ENCODE data around the gene GATB.
"Not testable (repeated sequence)": the region's sequence is repeated elsewhere in the genome, so short reads cannot be mapped to it uniquely, and the experiment has no call there.

The GATB gene

DNA sequence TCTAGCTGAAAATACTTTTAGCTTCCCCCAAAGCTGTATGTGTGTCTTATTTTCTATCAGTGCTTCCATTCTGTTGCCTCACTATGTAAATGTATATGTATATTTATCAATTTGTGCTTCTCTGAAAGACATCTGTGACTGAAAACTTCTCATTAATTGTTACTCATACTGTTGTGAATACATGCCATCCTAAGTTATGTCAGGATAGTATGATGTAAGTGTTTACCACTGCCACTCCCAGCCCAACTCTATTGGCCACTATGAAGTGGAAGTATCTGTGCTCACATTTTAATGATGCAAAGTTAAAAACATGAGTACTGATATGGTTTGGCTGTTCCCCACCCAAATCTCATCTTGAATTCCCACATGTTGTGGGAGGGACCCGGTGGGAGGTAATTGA is 24.4 kb downstream of the GATB start:
- no peak overlapping the region for H3K4me3 ChIP-seq (ENCODE audit: low read depth, low read length)

DNA sequence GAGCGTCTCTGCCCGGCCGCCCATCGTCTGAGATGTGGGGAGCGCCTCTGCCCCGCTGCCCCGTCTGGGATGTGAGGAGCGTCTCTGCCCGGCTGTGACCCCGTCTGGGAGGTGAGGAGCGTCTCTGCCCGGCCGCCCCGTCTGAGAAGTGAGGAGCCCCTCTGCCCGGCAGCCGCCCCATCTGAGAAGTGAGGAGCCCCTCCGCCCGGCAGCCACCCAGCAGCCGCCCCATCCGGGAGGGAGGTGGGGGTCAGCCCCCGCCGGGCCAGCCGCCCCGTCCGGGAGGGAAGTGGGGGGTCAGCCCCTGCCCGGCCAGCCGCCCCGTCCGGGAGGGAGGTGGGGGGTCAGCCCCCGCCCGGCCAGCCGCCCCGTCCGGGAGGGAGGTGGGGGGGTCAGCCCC is 29.1 kb downstream of the GATB start:
- H3K4me3 ChIP-seq (ENCODE audit: low read depth, low read length): not testable (repeated sequence)

- H3K4me3 ChIP-seq (ENCODE audit: low read depth, low read length): no peak overlapping the region
Observed at GRCh38 chr4:151729731-151730559, 30.9 kb downstream of the GATB start.

DNA sequence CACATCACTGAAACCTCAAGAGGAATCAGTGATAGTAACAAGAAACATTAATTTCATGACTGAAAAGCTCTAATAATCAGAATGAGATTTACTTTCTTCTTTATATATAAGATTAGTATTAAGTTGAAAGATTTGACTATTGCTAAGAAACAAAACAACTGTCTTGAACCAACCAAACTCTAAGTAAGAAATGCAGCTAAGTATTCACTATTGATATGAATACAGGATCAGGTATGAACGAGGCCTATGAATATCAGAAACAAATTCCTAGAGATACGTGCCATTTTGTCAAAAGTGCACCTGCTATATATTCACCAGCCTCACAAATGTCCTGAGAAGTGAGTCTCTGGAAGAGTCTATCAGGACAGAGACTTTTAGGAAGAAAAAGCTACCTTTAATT is 32.1 kb downstream of the GATB start:
- no peak overlapping the region for H3K4me3 ChIP-seq (ENCODE audit: low read depth, low read length)

GRCh38 chr4:151728006-151728405 is 32.8 kb downstream of the GATB start:
- no peak overlapping the region for H3K4me3 ChIP-seq (ENCODE audit: low read depth, low read length)

GRCh38 chr4:151727365-151727764 is 33.4 kb downstream of the GATB start:
- no peak overlapping the region for H3K4me3 ChIP-seq (ENCODE audit: low read depth, low read length)

- H3K4me3 ChIP-seq (ENCODE audit: low read depth, low read length): no peak overlapping the region
Observed at GRCh38 chr4:151725087-151725486, 35.7 kb downstream of the GATB start.

DNA sequence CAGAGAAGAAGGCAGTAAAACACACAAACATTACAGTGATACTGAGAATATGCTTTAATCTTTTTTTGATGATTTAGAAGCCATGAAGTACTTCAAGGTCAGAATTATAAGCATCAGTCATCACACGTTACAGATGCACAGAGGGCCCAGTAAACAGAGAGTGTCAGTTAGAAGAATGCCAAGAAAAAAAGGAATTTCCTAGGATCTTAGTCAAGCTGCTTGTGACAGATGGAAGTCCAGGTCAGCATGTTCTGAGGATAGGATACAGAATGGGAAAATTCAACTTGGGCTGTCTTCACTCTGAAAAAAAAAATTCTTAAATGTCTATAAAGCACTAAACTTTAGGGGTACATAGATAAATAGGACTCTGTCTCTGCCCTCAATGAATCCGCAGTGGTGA is 38.9 kb downstream of the GATB start:
- H3K4me3 ChIP-seq (ENCODE audit: low read depth, low read length): no peak overlapping the region

DNA sequence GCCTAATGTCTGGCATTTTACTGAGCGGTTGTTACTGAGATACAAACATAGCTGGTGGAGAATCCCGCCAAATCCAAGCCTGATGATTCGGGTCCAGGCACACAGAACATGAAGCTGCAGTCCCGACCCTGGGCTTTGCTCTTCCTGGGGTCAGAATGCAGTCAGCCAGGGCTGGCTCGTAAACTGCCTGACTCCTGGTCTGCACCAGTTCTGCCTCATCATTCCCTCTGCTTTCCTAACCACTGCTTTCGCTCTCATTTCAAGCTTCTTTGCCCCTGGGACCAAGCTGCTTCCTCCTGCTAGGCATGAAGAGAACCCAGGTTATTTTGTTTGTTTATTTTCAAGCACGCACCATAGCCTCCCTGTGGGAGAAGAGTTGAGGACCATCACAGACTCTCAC is 39.3 kb downstream of the GATB start:
- H3K4me3 ChIP-seq (ENCODE audit: low read depth, low read length): no peak overlapping the region

GRCh38 chr4:151719956-151720334 is 40.9 kb downstream of the GATB start:
- H3K4me3 ChIP-seq (ENCODE audit: low read depth, low read length): no peak overlapping the region

GRCh38 chr4:151718984-151719955 is 41.5 kb downstream of the GATB start:
- H3K4me3 ChIP-seq (ENCODE audit: low read depth, low read length): no peak overlapping the region

- H3K4me3 ChIP-seq (ENCODE audit: low read depth, low read length): no peak overlapping the region
Observed at GRCh38 chr4:151717909-151718628, 42.7 kb downstream of the GATB start.

GRCh38 chr4:151717314-151717713 is 43.5 kb downstream of the GATB start:
- H3K4me3 ChIP-seq (ENCODE audit: low read depth, low read length): no peak overlapping the region

GRCh38 chr4:151716324-151716723 is 44.5 kb downstream of the GATB start:
- H3K4me3 ChIP-seq (ENCODE audit: low read depth, low read length): no peak overlapping the region

- no peak overlapping the region for H3K4me3 ChIP-seq (ENCODE audit: low read depth, low read length)
Observed at GRCh38 chr4:151715881-151716280, 44.9 kb downstream of the GATB start.

DNA sequence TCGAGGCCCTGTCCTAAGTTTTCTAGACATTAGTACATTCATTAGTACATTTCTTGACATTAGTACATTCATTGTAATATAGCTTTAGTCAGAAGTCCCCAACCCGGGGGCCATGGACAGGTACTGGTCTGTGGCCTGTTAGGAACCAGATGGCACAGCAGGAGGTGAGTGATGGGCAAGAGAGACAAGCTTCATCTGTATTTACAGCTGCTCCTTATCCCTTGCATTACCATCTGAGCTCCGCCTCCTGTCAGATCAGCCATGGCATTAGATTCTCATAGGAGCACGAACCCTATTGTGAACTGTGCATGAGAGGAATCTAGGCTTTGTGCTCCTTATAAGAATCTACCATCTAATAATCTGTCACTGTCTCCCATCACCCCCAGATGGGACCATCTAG is 48.0 kb downstream of the GATB start:
- no peak overlapping the region for H3K4me3 ChIP-seq (ENCODE audit: low read depth, low read length)

GRCh38 chr4:151711646-151712045 is 49.2 kb downstream of the GATB start:
- no peak overlapping the region for H3K4me3 ChIP-seq (ENCODE audit: low read depth, low read length)

GRCh38 chr4:151709587-151709986 is 51.2 kb downstream of the GATB start:
- no peak overlapping the region for H3K4me3 ChIP-seq (ENCODE audit: low read depth, low read length)

- H3K4me3 ChIP-seq (ENCODE audit: low read depth, low read length): no peak overlapping the region
Observed at GRCh38 chr4:151709071-151709470, 51.7 kb downstream of the GATB start.

DNA sequence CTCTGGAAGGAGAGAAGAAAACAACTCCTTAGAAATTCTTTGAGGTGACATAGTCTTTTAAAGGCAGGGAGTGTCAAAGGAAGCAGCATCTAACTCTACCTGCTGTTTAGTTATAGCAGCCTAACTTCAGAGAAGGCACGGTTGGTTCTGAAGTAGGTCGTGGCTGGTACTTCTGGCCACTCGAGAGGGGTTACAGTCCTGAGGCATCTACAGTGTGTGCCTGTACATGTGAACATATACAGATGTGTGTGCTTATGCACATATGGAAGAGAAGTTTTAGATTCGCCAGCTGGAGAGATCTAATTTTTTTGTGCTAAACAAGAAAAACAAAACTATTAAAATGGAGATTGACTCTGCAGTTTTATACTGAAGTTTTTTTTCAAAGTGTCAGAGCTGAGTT is 52.7 kb downstream of the GATB start:
- H3K4me3 ChIP-seq (ENCODE audit: low read depth, low read length): no peak overlapping the region

DNA sequence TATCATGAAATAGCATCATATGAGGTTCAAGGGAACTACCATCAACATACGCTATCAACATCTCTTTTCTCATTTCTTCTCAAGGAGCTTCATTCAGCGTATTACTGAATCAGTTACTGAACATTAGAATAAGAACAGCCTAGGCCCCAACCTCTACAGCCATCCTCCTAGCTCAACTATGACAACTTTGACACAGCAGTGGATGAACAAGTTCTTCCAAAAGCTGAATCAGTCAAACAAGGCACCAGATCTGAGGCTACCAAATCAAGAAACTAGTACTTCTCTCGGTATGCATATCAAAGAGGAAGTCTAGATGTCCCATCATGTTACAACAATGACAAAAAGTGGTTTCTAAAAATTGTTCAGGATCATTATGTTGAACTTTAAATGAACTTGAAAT is 57.4 kb downstream of the GATB start:
- no peak overlapping the region for H3K4me3 ChIP-seq (ENCODE audit: low read depth, low read length)

All from iPS-11a (cell line).